HepG2 (cell line): ENCODE measurements around the gene POU5F1. TPM values are rescaled to one million over a fixed set of nuclear protein-coding genes. Genes with fewer than 3 reads are reported as not detected.
A peak's percentile ranks its signal among the peaks of the same experiment; 100 is the strongest.

Source experiments
- ATAC-seq: fragments of 200-7000 bp; cut with Tn5 transposase; 3 replicates; pipeline ENCODE4 v1.9.1; 2020; ENCODE audit warnings: mild to moderate bottlenecking, moderate library complexity
- BruUV-seq: library from RNA; stranded (reverse); fragments of 400-500 nt; replicated peaks from 2 replicates; lab custom pipeline; 2021; lab: Mats Ljungman, UMichigan
- CTCF ChIA-PET: fragments of 300-600 bp; formaldehyde crosslinking; extraction: SDS; loops from one replicate; lab custom pipeline; 2021; ENCODE audit warnings: low total read pairs, inconsistent platforms, low intra/inter-chr PET ratio; lab: Yijun Ruan, JAX
- POLR2A ChIA-PET: fragments of 350-600 bp; sonication (Branson Sonifier 250); formaldehyde crosslinking; loops from one replicate; lab custom pipeline; 2020; ENCODE audit warnings: antibody characterized with exemption, inconsistent platforms; lab: Yijun Ruan, JAX
- DNase-seq: peaks from one replicate; pipeline ENCODE4 v3.0.0-alpha.2; 2015; ENCODE audit warnings: low spot score
- FAIRE-seq: peaks from 3 replicates; lab custom pipeline; 2011; peaks lifted over from hg19 to GRCh38; lab: Jason Lieb, UNC
- H2AFZ ChIP-seq: one replicate; pipeline ENCODE4 v1.6.1; 2011; ENCODE audit warnings: low read length, inconsistent platforms
- H3K27ac ChIP-seq: fragments of 300-600 bp; 3 replicates; pipeline ENCODE4 v1.8.0; 2011; ENCODE audit warnings: mixed run types, mild to moderate bottlenecking, mixed read lengths, low read length, inconsistent platforms; ENCODE audit not compliant: insufficient read depth; ENCODE audit errors: extremely low read length
- H3K27me3 ChIP-seq, 2 experiments: fragments of 200-600 bp in 1 of 2; 2 replicates in 1 of 2; 3 replicates in 1 of 2; pipeline versions ENCODE4 v1.6.0 to v1.8.0; 2011; ENCODE audit warnings: low read length in 2 of 2, mild to moderate bottlenecking in 2 of 2, moderate library complexity in 2 of 2, inconsistent platforms in 1 of 2; ENCODE audit not compliant: insufficient read depth in 2 of 2, control insufficient read depth in 1 of 2
- H3K36me3 ChIP-seq, 2 experiments: fragments of 200-600 bp in 1 of 2; replicated peaks in 1 of 2; 2 replicates in 1 of 2; 3 replicates in 1 of 2; pipeline versions ENCODE4 v1.5.1 to v1.8.0; 2011; ENCODE audit warnings: low read length in 2 of 2, inconsistent platforms in 1 of 2; ENCODE audit not compliant: insufficient read depth in 2 of 2, control insufficient read depth in 1 of 2
- H3K4me1 ChIP-seq: 2 replicates; pipeline ENCODE4 v1.5.1; 2012; ENCODE audit warnings: low read length, inconsistent platforms; ENCODE audit not compliant: insufficient read depth
- H3K4me2 ChIP-seq: 2 replicates; pipeline ENCODE4 v1.6.0; 2011; ENCODE audit warnings: low read depth, low read length, inconsistent platforms
- H3K4me3 ChIP-seq, 3 experiments: fragments of 200-600 bp in 1 of 3; sonication (generic), shearing (Covaris generic) in 1 of 3; replicated peaks in 1 of 3; 2 replicates each; pipeline ENCODE4 v1.5.1; 2011 to 2016; ENCODE audit warnings: low read length in 3 of 3, inconsistent platforms in 2 of 3, low read depth in 2 of 3, mild to moderate bottlenecking in 2 of 3, control low read depth in 1 of 3, mixed read lengths in 1 of 3; ENCODE audit not compliant: insufficient read depth in 1 of 3
- H3K79me2 ChIP-seq: one replicate; pipeline ENCODE4 v1.6.1; 2011; ENCODE audit warnings: low read length, inconsistent platforms; ENCODE audit not compliant: insufficient read depth
- H3K9ac ChIP-seq: 2 replicates; pipeline ENCODE4 v1.6.0; 2011; ENCODE audit warnings: mild to moderate bottlenecking, low read depth, low read length, inconsistent platforms; ENCODE audit not compliant: insufficient read depth
- H3K9me3 ChIP-seq: 2 replicates; pipeline ENCODE4 v1.5.1; 2012; ENCODE audit warnings: mild to moderate bottlenecking, low read length
- H4K20me1 ChIP-seq: 2 replicates; pipeline ENCODE4 v1.6.0; 2011; ENCODE audit warnings: inconsistent platforms, mild to moderate bottlenecking, low read length, moderate library complexity; ENCODE audit not compliant: insufficient read depth
- ATF1 ChIP-seq: IDR thresholded peaks from 2 replicates; pipeline ENCODE4 v1.6.1; 2016; ENCODE audit warnings: mild to moderate bottlenecking, control low read depth
- BCL6 ChIP-seq: IDR thresholded peaks from 2 replicates; pipeline ENCODE4 v1.6.1; 2016; ENCODE audit warnings: missing genetic modification reagents, missing compliant biosample characterization
- BHLHE40 ChIP-seq: IDR thresholded peaks from 2 replicates; pipeline ENCODE4 v1.6.1; 2011; ENCODE audit warnings: low read length, improper control_type of control experiment
- DRAP1 ChIP-seq: IDR thresholded peaks from 2 replicates; pipeline ENCODE4 v1.6.1; 2016; ENCODE audit warnings: missing genetic modification reagents, missing compliant biosample characterization
- HNRNPLL ChIP-seq: fragments of 200-400 bp; formaldehyde crosslinking; IDR thresholded peaks from 2 replicates; pipeline ENCODE4 v1.6.1; 2017; ENCODE audit warnings: mild to moderate bottlenecking, low read depth, low read length; ENCODE audit not compliant: poor library complexity, severe bottlenecking
- KLF9 ChIP-seq: IDR thresholded peaks from 2 replicates; pipeline ENCODE4 v1.6.1; 2016; ENCODE audit warnings: low read depth
- MAZ ChIP-seq, 2 experiments: sonication (generic) in 1 of 2; formaldehyde crosslinking in 1 of 2; IDR thresholded peaks; 2 replicates each; pipeline versions ENCODE4 v1.5.0 to v1.6.1; 2012 to 2020; ENCODE audit warnings: low read depth in 2 of 2, mild to moderate bottlenecking in 2 of 2, borderline replicate concordance in 1 of 2, improper control_type of control experiment in 1 of 2, low read length in 1 of 2, missing genetic modification reagents in 1 of 2, moderate library complexity in 1 of 2
- MIER2 ChIP-seq: IDR thresholded peaks from 2 replicates; pipeline ENCODE4 v1.6.1; 2016; ENCODE audit warnings: missing biosample characterization, missing genetic modification reagents
- NCOA1 ChIP-seq: sonication (generic); formaldehyde crosslinking; IDR thresholded peaks from 2 replicates; pipeline ENCODE4 v1.9.0; 2021; ENCODE audit warnings: missing genetic modification reagents
- SETDB1 ChIP-seq: sonication (generic); formaldehyde crosslinking; IDR thresholded peaks from 2 replicates; pipeline ENCODE4 v1.5.1; 2020; ENCODE audit warnings: missing genetic modification reagents, mild to moderate bottlenecking, borderline replicate concordance
- SIN3B ChIP-seq: fragments of 150-350 bp; IDR thresholded peaks from 2 replicates; pipeline ENCODE4 v1.6.1; 2014; ENCODE audit warnings: low read length
- SKI ChIP-seq: fragments of 450-650 bp; IDR thresholded peaks from one replicate; pipeline ENCODE4 v1.6.1; 2018; ENCODE audit warnings: mild to moderate bottlenecking; ENCODE audit not compliant: partially characterized antibody
- SPEN ChIP-seq: sonication (generic); formaldehyde crosslinking; IDR thresholded peaks from 2 replicates; pipeline ENCODE4 v1.5.1; 2020; ENCODE audit warnings: low read depth, mild to moderate bottlenecking, missing genetic modification reagents
- TBX2 ChIP-seq: sonication (generic); formaldehyde crosslinking; IDR thresholded peaks from 2 replicates; pipeline ENCODE4 v1.5.0; 2020; ENCODE audit warnings: missing genetic modification reagents, mild to moderate bottlenecking, borderline replicate concordance
- ZBTB33 ChIP-seq: sonication (generic); formaldehyde crosslinking; IDR thresholded peaks from 2 replicates; pipeline ENCODE4 v1.4.0; 2020; ENCODE audit warnings: missing genetic modification reagents
- ZNF326 ChIP-seq: sonication (generic); formaldehyde crosslinking; IDR thresholded peaks from 2 replicates; pipeline ENCODE4 v1.4.0; 2020; ENCODE audit warnings: missing genetic modification reagents, borderline replicate concordance
- ZNF331 ChIP-seq: sonication (generic); formaldehyde crosslinking; IDR thresholded peaks from 2 replicates; pipeline ENCODE4 v1.4.0; 2020; ENCODE audit warnings: missing genetic modification reagents
- ZNF614 ChIP-seq: IDR thresholded peaks from 2 replicates; pipeline ENCODE4 v1.6.1; 2018; ENCODE audit warnings: missing biosample characterization, missing genetic modification reagents, inconsistent platforms, borderline replicate concordance
- ZNF784 ChIP-seq: sonication (generic); formaldehyde crosslinking; IDR thresholded peaks from 2 replicates; pipeline ENCODE4 v1.5.1; 2020; ENCODE audit warnings: missing genetic modification reagents, mild to moderate bottlenecking, borderline replicate concordance
- ZNF878 ChIP-seq: sonication (generic); formaldehyde crosslinking; IDR thresholded peaks from 2 replicates; pipeline ENCODE4 v1.8.1; 2023; ENCODE audit warnings: mild to moderate bottlenecking, missing genetic modification reagents, moderate library complexity
- WGBS: methylation state at CpG from one replicate; pipeline ENCODE4 v1.1.6; 2017; ENCODE audit warnings: low lambda C conversion rate; 5-methylcytosine and 5-hydroxymethylcytosine counted together
- in situ Hi-C: cut with HindIII; loops from 2 replicates; pipeline ENCODE4 v1.10.0; 2017; ENCODE audit warnings: low pct_unique_long_range_greater_than_20kb; ENCODE audit not compliant: extremely low pct_ligation_motif_present
- intact Hi-C: fragments of 100-400 bp; cut with micrococcal nuclease; formaldehyde crosslinking; loops from one replicate; pipeline ENCODE4 v1.10.0; 2022; ENCODE audit not compliant: unreplicated experiment
- polyA plus RNA-seq, 8 experiments: library from polyadenylated mRNA; depleted of rRNA in 3 of 8; stranded (reverse) in 7 of 8; unstranded in 1 of 8; fragments of >200 nt; fragmentation: Illumina TruSeq in 4 of 8; extraction: Trizol in 4 of 8; gene quantifications; 2 replicates each; pipeline versions ENCODE4 v1.2.1 to v1.2.3, GENCODE V29; 2011 to 2016; ENCODE audit warnings: low read depth in 4 of 8, missing spikeins in 1 of 8, mixed read lengths in 1 of 8; ENCODE audit not compliant: insufficient read depth in 1 of 8
- total RNA-seq, 5 experiments: library from RNA; depleted of rRNA; stranded (reverse); fragments of >200 nt; fragmentation: Illumina TruSeq; extraction: Trizol; gene quantifications; 2 replicates each; pipeline ENCODE4 v1.2.3, GENCODE V29; 2016; ENCODE audit warnings: low read depth in 1 of 5

POU5F1 gene
- total and polyA plus RNA-seq, 2 of the 13 experiments (the other 11 are each of a cell fraction or from before 2014, with no cell fraction given): 2.5 to 7.2 TPM

- TF ChIP-seq ZNF614 (CRISPR knock-in tag) (0 out of 2 replicates have a peak, but pooled peaks have one; percentile 14), ZNF878 (CRISPR knock-in tag) (no peak), SETDB1 (CRISPR knock-in tag) (no peak), ZNF784 (0 out of 2 replicates have a peak, but pooled peaks have one; percentile 32), SIN3B (no peak), BCL6 (peak; percentile 32; the same call in 1 of the 2 replicates), SPEN (CRISPR knock-in tag) (no peak), MIER2 (CRISPR knock-in tag) (no peak), ATF1 (CRISPR knock-in tag) (0 out of 2 replicates have a peak, but pooled peaks have one; percentile 6), DRAP1 (CRISPR knock-in tag) (peak; percentile 44; the same call in 1 of the 2 replicates)
Measured at GRCh38 chr6:31209137-31209536, 38.7 kb upstream of the POU5F1 start (continued).

- ChIA-PET CTCF (no interaction called here), POLR2A (interaction anchor here (1.3 to 2.3 kb wide), 2 partner anchors 11 to 158 kb away, joined by 3 to 17 read pairs; no protein-coding TSS in a partner anchor)
- Histone ChIP-seq H3K9ac (peak overlapping the region; percentile 42; the same call in 1 of the 2 replicates), H4K20me1 (no peaks in the 10 kb centered on the region), H3K4me3 (peak overlapping the region; percentile 11 to 41 (median 39); a peak in 4 of 6 replicates), H3K27ac (peak overlapping the region; percentile 80), H2AFZ (no peak overlapping the region), H3K4me2 (peak overlapping the region; percentile 72), H3K9me3 (no peaks in the 10 kb centered on the region), H3K79me2 (no peaks in the 10 kb centered on the region), H3K36me3 (no peaks in the 10 kb centered on the region), H3K4me1 (peaks cover 67% of the 10 kb centered on the region), H3K27me3 (no peaks in the 10 kb centered on the region)
- WGBS: 0% methylated on average over 2 of the region's 2 CpGs
- peak; percentile 78 for ATAC-seq
- intact Hi-C loops (loop anchor here (2.0 kb wide), 1 partner anchor 64 kb away; the partner anchor contains the start of gene HLA-C), in situ Hi-C loops (no loop called here)
- peak; percentile 74 for FAIRE-seq
- no TSS peak for BruUV-seq
- DNase-seq: peak; percentile 77
- TF ChIP-seq HNRNPLL (no peak), ZNF326 (CRISPR knock-in tag) (no peak), ZNF331 (no peak), NCOA1 (CRISPR knock-in tag) (0 out of 2 replicates have a peak, but pooled peaks have one; percentile 54), KLF9 (CRISPR knock-in tag) (no peak), TBX2 (0 out of 2 replicates have a peak, but pooled peaks have one; percentile 19), MAZ (IDR thresholded peaks at IDR 0.05; ENCODE audit: borderline replicate concordance, low read depth, low read length) (no peak), MAZ (CRISPR knock-in tag; IDR thresholded peaks at IDR 0.05; ENCODE audit: low read depth) (no peak), ZBTB33 (CRISPR knock-in tag) (0 out of 2 replicates have a peak, but pooled peaks have one; percentile 14), SKI (peak; percentile 66), BHLHE40 (no peak)
Measured at GRCh38 chr6:31208506-31208905, 38.0 kb upstream of the POU5F1 start.
